ENCODE measurements around the gene DNAH14.

DNA sequence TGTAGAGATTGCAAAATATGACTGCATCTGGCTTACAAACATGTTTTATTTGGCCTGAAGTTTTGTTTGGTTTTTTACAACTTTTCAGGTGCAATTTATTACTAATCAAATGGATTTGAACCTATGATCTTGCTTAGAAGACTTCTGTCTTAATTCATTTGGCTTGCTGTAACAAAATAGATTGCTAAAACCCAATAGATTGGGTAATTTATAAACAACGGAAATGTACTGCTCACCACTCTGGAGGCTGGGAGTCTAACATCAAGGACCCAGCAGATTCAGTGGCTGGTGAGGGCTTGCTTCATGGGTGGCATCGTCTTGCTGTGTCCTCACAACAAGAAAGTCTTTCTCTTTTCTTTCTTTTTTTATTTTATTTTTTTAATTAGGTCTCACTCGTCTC, 425.4 kb downstream of the DNAH14 start:
- TF ChIP-seq, protein P1, sequence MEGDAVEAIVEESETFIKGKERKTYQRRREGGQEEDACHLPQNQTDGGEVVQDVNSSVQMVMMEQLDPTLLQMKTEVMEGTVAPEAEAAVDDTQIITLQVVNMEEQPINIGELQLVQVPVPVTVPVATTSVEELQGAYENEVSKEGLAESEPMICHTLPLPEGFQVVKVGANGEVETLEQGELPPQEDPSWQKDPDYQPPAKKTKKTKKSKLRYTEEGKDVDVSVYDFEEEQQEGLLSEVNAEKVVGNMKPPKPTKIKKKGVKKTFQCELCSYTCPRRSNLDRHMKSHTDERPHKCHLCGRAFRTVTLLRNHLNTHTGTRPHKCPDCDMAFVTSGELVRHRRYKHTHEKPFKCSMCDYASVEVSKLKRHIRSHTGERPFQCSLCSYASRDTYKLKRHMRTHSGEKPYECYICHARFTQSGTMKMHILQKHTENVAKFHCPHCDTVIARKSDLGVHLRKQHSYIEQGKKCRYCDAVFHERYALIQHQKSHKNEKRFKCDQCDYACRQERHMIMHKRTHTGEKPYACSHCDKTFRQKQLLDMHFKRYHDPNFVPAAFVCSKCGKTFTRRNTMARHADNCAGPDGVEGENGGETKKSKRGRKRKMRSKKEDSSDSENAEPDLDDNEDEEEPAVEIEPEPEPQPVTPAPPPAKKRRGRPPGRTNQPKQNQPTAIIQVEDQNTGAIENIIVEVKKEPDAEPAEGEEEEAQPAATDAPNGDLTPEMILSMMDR (IDR thresholded peaks at IDR 0.05; ENCODE audit: poor library complexity), result no peak
- TF ChIP-seq EZH2 (IDR thresholded peaks at IDR 0.05; ENCODE audit: borderline replicate concordance), result no peak
